GM12878 (cell line): ENCODE measurements around the gene CHIT1. TPM values are rescaled to one million over a fixed set of nuclear protein-coding genes. Genes with fewer than 3 reads are reported as not detected.
A peak's percentile ranks its signal among the peaks of the same experiment; 100 is the strongest.

Source experiments
- ATAC-seq: fragments of 200-7000 bp; cut with Tn5 transposase; 3 replicates; pipeline ENCODE4 v1.9.1; 2020; ENCODE audit warnings: mild to moderate bottlenecking, moderate library complexity
- BruUV-seq: library from RNA; stranded (reverse); fragments of 400-500 nt; replicated peaks from 2 replicates; lab custom pipeline; 2021; lab: Mats Ljungman, UMichigan
- CTCF ChIA-PET: fragments of 300-600 bp; sonication (Branson Sonifier 250); formaldehyde crosslinking; extraction: SDS; loops from one replicate; lab custom pipeline; 2021; ENCODE audit warnings: inconsistent platforms; lab: Yijun Ruan, JAX
- POLR2A ChIA-PET: fragments of 350-600 bp; formaldehyde crosslinking; extraction: SDS; loops from one replicate; lab custom pipeline; 2021; ENCODE audit warnings: inconsistent platforms; lab: Charles Lee
- RAD21 ChIA-PET: fragments of 300-600 bp; sonication (Branson Sonifier 250); formaldehyde crosslinking; loops from one replicate; lab custom pipeline; 2023; ENCODE audit warnings: antibody characterized with exemption; ENCODE audit not compliant: unreplicated experiment; lab: Charles Lee
- SMC1A ChIA-PET: fragments of 300-600 bp; sonication (Branson Sonifier 250); formaldehyde crosslinking; loops from one replicate; lab custom pipeline; 2023; ENCODE audit not compliant: unreplicated experiment, uncharacterized antibody; lab: Charles Lee
- DNase-seq: peaks from one replicate; pipeline ENCODE4 v3.0.0-alpha.2; 2011; ENCODE audit warnings: low read depth, low spot score
- FAIRE-seq: peaks from 3 replicates; lab custom pipeline; 2011; peaks lifted over from hg19 to GRCh38; lab: Jason Lieb, UNC
- H2AFZ ChIP-seq: 2 replicates; pipeline ENCODE4 v1.6.0; 2011; ENCODE audit warnings: low read depth, low read length, control low read depth; ENCODE audit not compliant: control insufficient read depth
- H3K27ac ChIP-seq: 2 replicates; pipeline ENCODE4 v1.5.1; 2011; ENCODE audit warnings: control low read depth; ENCODE audit not compliant: control insufficient read depth, insufficient read depth
- H3K27me3 ChIP-seq, 2 experiments: replicated peaks in 1 of 2; 2 replicates each; pipeline versions ENCODE4 v1.6.0 to v1.6.1; 2011; ENCODE audit warnings: low read length in 1 of 2; ENCODE audit not compliant: control insufficient read depth in 2 of 2, insufficient read depth in 2 of 2
- H3K36me3 ChIP-seq, 2 experiments: 2 replicates each; pipeline ENCODE4 v1.5.1; 2011; ENCODE audit warnings: low read length in 1 of 2; ENCODE audit not compliant: control insufficient read depth in 2 of 2, insufficient read depth in 2 of 2
- H3K4me1 ChIP-seq: 2 replicates; pipeline ENCODE4 v1.6.1; 2011; ENCODE audit warnings: mild to moderate bottlenecking, low read length, moderate library complexity, mixed read lengths; ENCODE audit not compliant: control insufficient read depth, insufficient read depth
- H3K4me2 ChIP-seq: 2 replicates; pipeline ENCODE4 v1.6.0; 2011; ENCODE audit warnings: control low read depth; ENCODE audit not compliant: control insufficient read depth, insufficient read depth
- H3K4me3 ChIP-seq: fragments of 200-600 bp; sonication (generic); 2 replicates; pipeline ENCODE4 v1.5.1; 2016
- H3K79me2 ChIP-seq: 2 replicates; pipeline ENCODE4 v1.6.0; 2011; ENCODE audit warnings: low read length; ENCODE audit not compliant: control insufficient read depth, insufficient read depth
- H3K9ac ChIP-seq: 2 replicates; pipeline ENCODE4 v1.8.0; 2011; ENCODE audit warnings: low read length, control low read depth, mixed read lengths; ENCODE audit not compliant: control insufficient read depth, insufficient read depth
- H3K9me3 ChIP-seq: replicated peaks from 3 replicates; pipeline ENCODE4 v1.5.1; 2011; ENCODE audit warnings: mild to moderate bottlenecking, low read length; ENCODE audit not compliant: control insufficient read depth, insufficient read depth
- H4K20me1 ChIP-seq: 2 replicates; pipeline ENCODE4 v1.6.0; 2011; ENCODE audit not compliant: control insufficient read depth, insufficient read depth
- CHD4 ChIP-seq: fragments of 200-600 bp; sonication (generic); IDR thresholded peaks from 2 replicates; pipeline ENCODE4 v1.6.1; 2016; ENCODE audit warnings: mild to moderate bottlenecking
- MXI1 ChIP-seq: fragments of 150-350 bp; IDR thresholded peaks from 2 replicates; pipeline ENCODE4 v1.6.1; 2011; ENCODE audit warnings: low read depth, mild to moderate bottlenecking, inconsistent platforms, low read length, improper control_type of control experiment
- NFIC ChIP-seq: IDR thresholded peaks from 2 replicates; pipeline ENCODE4 v1.6.1; 2012; ENCODE audit warnings: low read depth, mild to moderate bottlenecking, inconsistent platforms, low read length, moderate library complexity
- NFYA ChIP-seq: IDR thresholded peaks from 2 replicates; pipeline ENCODE4 v1.6.1; 2011; ENCODE audit warnings: low read depth, mild to moderate bottlenecking, low read length, improper control_type of control experiment, borderline replicate concordance
- NRF1 ChIP-seq: conservative IDR thresholded peaks from 2 replicates; pipeline ENCODE4 v1.6.1; 2011; ENCODE audit warnings: mild to moderate bottlenecking, low read depth, low read length, improper control_type of control experiment
- SPI1 ChIP-seq: IDR thresholded peaks from 2 replicates; pipeline ENCODE4 v1.6.1; 2011; ENCODE audit warnings: low read depth, mild to moderate bottlenecking, low read length, moderate library complexity, borderline replicate concordance; ENCODE audit not compliant: insufficient read depth
- SRF ChIP-seq, 2 experiments: IDR thresholded peaks; 2 replicates each; pipeline ENCODE4 v1.6.1; 2011; ENCODE audit warnings: low read depth in 2 of 2, low read length in 2 of 2, mild to moderate bottlenecking in 1 of 2, moderate library complexity in 1 of 2
- SUZ12 ChIP-seq: fragments of 200-600 bp; sonication (generic); IDR thresholded peaks from one replicate; pipeline ENCODE4 v1.6.1; 2018; ENCODE audit warnings: antibody characterized with exemption, mild to moderate bottlenecking; ENCODE audit not compliant: unreplicated experiment
- TAF1 ChIP-seq: IDR thresholded peaks from 2 replicates; pipeline ENCODE4 v1.6.1; 2011; ENCODE audit warnings: mild to moderate bottlenecking, low read depth, low read length, borderline replicate concordance
- ZNF207 ChIP-seq: fragments of 450-650 bp; IDR thresholded peaks from 2 replicates; pipeline ENCODE4 v1.6.1; 2014; ENCODE audit warnings: antibody characterized with exemption, mild to moderate bottlenecking, borderline replicate concordance
- WGBS: methylation state at CpG from one replicate; pipeline ENCODE4 v1.1.6; 2016; ENCODE audit warnings: low lambda C conversion rate; ENCODE audit not compliant: insufficient replicate concordance, insufficient coverage; ENCODE audit errors: missing lambda C conversion rate; 5-methylcytosine and 5-hydroxymethylcytosine counted together
- in situ Hi-C: fragments of 300-500 bp; cut with MboI; formaldehyde crosslinking; loops from 9 replicates; pipeline ENCODE4 v1.14.3; 2018; ENCODE audit warnings: mixed read lengths
- intact Hi-C: fragments of 100-400 bp; cut with micrococcal nuclease; formaldehyde crosslinking; loops from one replicate; pipeline ENCODE4 v1.14.2; 2022; ENCODE audit not compliant: unreplicated experiment
- polyA plus RNA-seq, 11 experiments: library from polyadenylated mRNA; depleted of rRNA in 4 of 11; unstranded in 6 of 11; stranded (reverse) in 5 of 11; fragments of >200 nt; fragmentation: Nextera tagmentation in 4 of 11; fragmentation: Illumina TruSeq in 1 of 11; extraction: Ambion mirVana in 4 of 11; extraction: Trizol in 1 of 11; gene quantifications; 1 replicate in 1 of 11; 2 replicates in 10 of 11; pipeline versions ENCODE4 v1.2.1 to v1.2.3, GENCODE V29; 2011 to 2016; ENCODE audit warnings: inconsistent platforms in 2 of 11, missing spikeins in 2 of 11, low read depth in 1 of 11
- total RNA-seq, 4 experiments: library from RNA; depleted of rRNA in 3 of 4; stranded (reverse); fragments of >200 nt in 3 of 4; fragmentation: Illumina TruSeq in 1 of 4; extraction: Trizol in 1 of 4; gene quantifications; 2 replicates each; pipeline versions ENCODE4 v1.2.1 to v1.2.3, GENCODE V29; 2013 to 2021
- TF ChIP-seq, protein P1 (sequence below): IDR thresholded peaks from 2 replicates; pipeline ENCODE4 v1.6.1; 2011; ENCODE audit warnings: borderline replicate concordance, low read depth, mild to moderate bottlenecking, moderate library complexity, low read length; ENCODE audit not compliant: insufficient read depth, poor library complexity, severe bottlenecking
- TF ChIP-seq, protein P2 (sequence below): IDR thresholded peaks from 2 replicates; pipeline ENCODE4 v1.6.1; 2011; ENCODE audit warnings: mild to moderate bottlenecking, low read depth, low read length, moderate library complexity; ENCODE audit not compliant: insufficient replicate concordance
- TF ChIP-seq, protein P3 (sequence below): fragments of 450-650 bp; IDR thresholded peaks from 2 replicates; pipeline ENCODE4 v1.6.1; 2014; ENCODE audit warnings: mild to moderate bottlenecking

Gene CHIT1
- total and polyA plus RNA-seq, 10 of the 15 experiments (the other 5 are each of a cell fraction or from before 2014, with no cell fraction given): 0.02 to 2.1 (median 0.76) TPM

DNA sequence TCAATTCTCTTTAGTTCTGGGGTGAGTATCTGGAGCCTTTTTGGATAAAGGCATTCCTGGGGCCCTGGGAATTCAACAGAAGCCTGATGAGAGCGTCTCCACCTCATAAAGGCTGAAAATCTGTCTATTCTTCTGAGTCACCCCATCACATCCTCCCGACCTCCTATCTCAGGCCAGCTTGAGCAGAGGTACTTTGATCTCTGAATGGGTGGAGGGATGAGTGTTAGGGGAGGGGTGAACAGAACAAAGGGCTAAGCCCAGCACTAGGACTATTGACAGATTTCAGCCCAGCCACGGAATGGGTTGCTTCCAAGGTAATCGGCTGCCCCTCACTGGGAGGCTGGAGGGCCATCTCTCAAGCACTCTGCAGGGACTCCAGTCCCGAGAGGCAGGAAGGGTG lies 51.4 kb downstream of the CHIT1 start:
- intact Hi-C loops (no loop called here), in situ Hi-C loops (no loop called here)
- H3K36me3 ChIP-seq: no peaks in the 10 kb centered on the region
- H3K4me3 ChIP-seq: no peak overlapping the region
- POLR2A ChIA-PET: no interaction called here
- DNase-seq (no peak), FAIRE-seq (no peak), ATAC-seq (peak; percentile 8; the same call in 1 of the 3 replicates)
- H3K4me2 ChIP-seq: no peak overlapping the region
- no TSS peak for BruUV-seq
- WGBS: 25% methylated on average over 5 of the region's 5 CpGs
- no peak overlapping the region for H3K9ac ChIP-seq
- RAD21 ChIA-PET: no interaction called here
- H3K27ac ChIP-seq: no peak overlapping the region
- no peak overlapping the region for H2AFZ ChIP-seq
- TF ChIP-seq, protein P1, sequence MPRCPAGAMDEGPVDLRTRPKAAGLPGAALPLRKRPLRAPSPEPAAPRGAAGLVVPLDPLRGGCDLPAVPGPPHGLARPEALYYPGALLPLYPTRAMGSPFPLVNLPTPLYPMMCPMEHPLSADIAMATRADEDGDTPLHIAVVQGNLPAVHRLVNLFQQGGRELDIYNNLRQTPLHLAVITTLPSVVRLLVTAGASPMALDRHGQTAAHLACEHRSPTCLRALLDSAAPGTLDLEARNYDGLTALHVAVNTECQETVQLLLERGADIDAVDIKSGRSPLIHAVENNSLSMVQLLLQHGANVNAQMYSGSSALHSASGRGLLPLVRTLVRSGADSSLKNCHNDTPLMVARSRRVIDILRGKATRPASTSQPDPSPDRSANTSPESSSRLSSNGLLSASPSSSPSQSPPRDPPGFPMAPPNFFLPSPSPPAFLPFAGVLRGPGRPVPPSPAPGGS: no peak
- TF ChIP-seq ZNF207 (no peak), MXI1 (no peak), SPI1 (no peak), TAF1 (no peak), CHD4 (no peak), NFIC (no peak), NFYA (no peak), NRF1 (no peak), SRF (IDR thresholded peaks at IDR 0.05; ENCODE audit: low read depth in 2 of 2, low read length in 2 of 2) (no peak), SUZ12 (no peak)
- TF ChIP-seq, protein P2, sequence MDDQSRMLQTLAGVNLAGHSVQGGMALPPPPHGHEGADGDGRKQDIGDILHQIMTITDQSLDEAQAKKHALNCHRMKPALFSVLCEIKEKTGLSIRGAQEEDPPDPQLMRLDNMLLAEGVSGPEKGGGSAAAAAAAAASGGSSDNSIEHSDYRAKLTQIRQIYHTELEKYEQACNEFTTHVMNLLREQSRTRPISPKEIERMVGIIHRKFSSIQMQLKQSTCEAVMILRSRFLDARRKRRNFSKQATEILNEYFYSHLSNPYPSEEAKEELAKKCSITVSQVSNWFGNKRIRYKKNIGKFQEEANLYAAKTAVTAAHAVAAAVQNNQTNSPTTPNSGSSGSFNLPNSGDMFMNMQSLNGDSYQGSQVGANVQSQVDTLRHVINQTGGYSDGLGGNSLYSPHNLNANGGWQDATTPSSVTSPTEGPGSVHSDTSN: no peak
- TF ChIP-seq, protein P3, sequence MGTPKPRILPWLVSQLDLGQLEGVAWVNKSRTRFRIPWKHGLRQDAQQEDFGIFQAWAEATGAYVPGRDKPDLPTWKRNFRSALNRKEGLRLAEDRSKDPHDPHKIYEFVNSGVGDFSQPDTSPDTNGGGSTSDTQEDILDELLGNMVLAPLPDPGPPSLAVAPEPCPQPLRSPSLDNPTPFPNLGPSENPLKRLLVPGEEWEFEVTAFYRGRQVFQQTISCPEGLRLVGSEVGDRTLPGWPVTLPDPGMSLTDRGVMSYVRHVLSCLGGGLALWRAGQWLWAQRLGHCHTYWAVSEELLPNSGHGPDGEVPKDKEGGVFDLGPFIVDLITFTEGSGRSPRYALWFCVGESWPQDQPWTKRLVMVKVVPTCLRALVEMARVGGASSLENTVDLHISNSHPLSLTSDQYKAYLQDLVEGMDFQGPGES: no peak
- no peaks in the 10 kb centered on the region; a peak in 2 of 4 replicates for H3K27me3 ChIP-seq
- SMC1A ChIA-PET: interaction anchor here (0.5 kb wide), 1 partner anchor 64 kb away, joined by 3 read pairs; no protein-coding TSS in a partner anchor
- CTCF ChIA-PET: interaction anchor here (0.9 to 1.1 kb wide), 3 partner anchors 12 to 91 kb away, joined by 3 read pairs; no protein-coding TSS in a partner anchor
- no peaks in the 10 kb centered on the region for H4K20me1 ChIP-seq
- no peaks in the 10 kb centered on the region for H3K9me3 ChIP-seq
- H3K4me1 ChIP-seq: peaks cover 6% of the 10 kb centered on the region; the same call in 1 of the 2 replicates
- no peaks in the 10 kb centered on the region for H3K79me2 ChIP-seq
